GM12878 (cell line): ENCODE data around the gene FRMD5. TPM values are rescaled to one million over a fixed set of nuclear protein-coding genes. Genes with fewer than 3 reads are reported as not detected.

ENCODE experiments used
- ATAC-seq: fragments of 200-7000 bp; cut with Tn5 transposase; 3 replicates; pipeline ENCODE4 v1.9.1; 2020; ENCODE audit warnings: mild to moderate bottlenecking, moderate library complexity
- BruUV-seq: library from RNA; stranded (reverse); fragments of 400-500 nt; replicated peaks from 2 replicates; lab custom pipeline; 2021; lab: Mats Ljungman, UMichigan
- CTCF ChIA-PET: fragments of 300-600 bp; sonication (Branson Sonifier 250); formaldehyde crosslinking; extraction: SDS; loops from one replicate; lab custom pipeline; 2021; ENCODE audit warnings: inconsistent platforms; lab: Yijun Ruan, JAX
- POLR2A ChIA-PET: fragments of 350-600 bp; formaldehyde crosslinking; extraction: SDS; loops from one replicate; lab custom pipeline; 2021; ENCODE audit warnings: inconsistent platforms; lab: Charles Lee
- RAD21 ChIA-PET: fragments of 300-600 bp; sonication (Branson Sonifier 250); formaldehyde crosslinking; loops from one replicate; lab custom pipeline; 2023; ENCODE audit warnings: antibody characterized with exemption; ENCODE audit not compliant: unreplicated experiment; lab: Charles Lee
- SMC1A ChIA-PET: fragments of 300-600 bp; sonication (Branson Sonifier 250); formaldehyde crosslinking; loops from one replicate; lab custom pipeline; 2023; ENCODE audit not compliant: unreplicated experiment, uncharacterized antibody; lab: Charles Lee
- DNase-seq: peaks from one replicate; pipeline ENCODE4 v3.0.0-alpha.2; 2011; ENCODE audit warnings: low read depth, low spot score
- FAIRE-seq: peaks from 3 replicates; lab custom pipeline; 2011; peaks lifted over from hg19 to GRCh38; lab: Jason Lieb, UNC
- H2AFZ ChIP-seq: 2 replicates; pipeline ENCODE4 v1.6.0; 2011; ENCODE audit warnings: low read depth, low read length, control low read depth; ENCODE audit not compliant: control insufficient read depth
- H3K27ac ChIP-seq: 2 replicates; pipeline ENCODE4 v1.5.1; 2011; ENCODE audit warnings: control low read depth; ENCODE audit not compliant: control insufficient read depth, insufficient read depth
- H3K27me3 ChIP-seq, 2 experiments: replicated peaks in 1 of 2; 2 replicates each; pipeline versions ENCODE4 v1.6.0 to v1.6.1; 2011; ENCODE audit warnings: low read length in 1 of 2; ENCODE audit not compliant: control insufficient read depth in 2 of 2, insufficient read depth in 2 of 2
- H3K36me3 ChIP-seq, 2 experiments: 2 replicates each; pipeline ENCODE4 v1.5.1; 2011; ENCODE audit warnings: low read length in 1 of 2; ENCODE audit not compliant: control insufficient read depth in 2 of 2, insufficient read depth in 2 of 2
- H3K4me1 ChIP-seq: 2 replicates; pipeline ENCODE4 v1.6.1; 2011; ENCODE audit warnings: mild to moderate bottlenecking, low read length, moderate library complexity, mixed read lengths; ENCODE audit not compliant: control insufficient read depth, insufficient read depth
- H3K4me2 ChIP-seq: 2 replicates; pipeline ENCODE4 v1.6.0; 2011; ENCODE audit warnings: control low read depth; ENCODE audit not compliant: control insufficient read depth, insufficient read depth
- H3K4me3 ChIP-seq: fragments of 200-600 bp; sonication (generic); 2 replicates; pipeline ENCODE4 v1.5.1; 2016
- H3K79me2 ChIP-seq: 2 replicates; pipeline ENCODE4 v1.6.0; 2011; ENCODE audit warnings: low read length; ENCODE audit not compliant: control insufficient read depth, insufficient read depth
- H3K9ac ChIP-seq: 2 replicates; pipeline ENCODE4 v1.8.0; 2011; ENCODE audit warnings: low read length, control low read depth, mixed read lengths; ENCODE audit not compliant: control insufficient read depth, insufficient read depth
- H3K9me3 ChIP-seq: replicated peaks from 3 replicates; pipeline ENCODE4 v1.5.1; 2011; ENCODE audit warnings: mild to moderate bottlenecking, low read length; ENCODE audit not compliant: control insufficient read depth, insufficient read depth
- H4K20me1 ChIP-seq: 2 replicates; pipeline ENCODE4 v1.6.0; 2011; ENCODE audit not compliant: control insufficient read depth, insufficient read depth
- CHD2 ChIP-seq: IDR thresholded peaks from 2 replicates; pipeline ENCODE4 v1.6.1; 2011; ENCODE audit warnings: low read depth, low read length, improper control_type of control experiment, borderline replicate concordance
- KDM1A ChIP-seq: fragments of 200-600 bp; sonication (generic); IDR thresholded peaks from 2 replicates; pipeline ENCODE4 v1.6.1; 2016; ENCODE audit warnings: borderline replicate concordance
- SPI1 ChIP-seq: IDR thresholded peaks from 2 replicates; pipeline ENCODE4 v1.6.1; 2011; ENCODE audit warnings: low read depth, mild to moderate bottlenecking, low read length, moderate library complexity, borderline replicate concordance; ENCODE audit not compliant: insufficient read depth
- WGBS: methylation state at CpG from one replicate; pipeline ENCODE4 v1.1.6; 2016; ENCODE audit warnings: low lambda C conversion rate; ENCODE audit not compliant: insufficient replicate concordance, insufficient coverage; ENCODE audit errors: missing lambda C conversion rate; 5-methylcytosine and 5-hydroxymethylcytosine counted together
- in situ Hi-C: fragments of 300-500 bp; cut with MboI; formaldehyde crosslinking; loops from 9 replicates; pipeline ENCODE4 v1.14.3; 2018; ENCODE audit warnings: mixed read lengths
- intact Hi-C: fragments of 100-400 bp; cut with micrococcal nuclease; formaldehyde crosslinking; loops from one replicate; pipeline ENCODE4 v1.14.2; 2022; ENCODE audit not compliant: unreplicated experiment
- polyA plus RNA-seq, 11 experiments: library from polyadenylated mRNA; depleted of rRNA in 4 of 11; unstranded in 6 of 11; stranded (reverse) in 5 of 11; fragments of >200 nt; fragmentation: Nextera tagmentation in 4 of 11; fragmentation: Illumina TruSeq in 1 of 11; extraction: Ambion mirVana in 4 of 11; extraction: Trizol in 1 of 11; gene quantifications; 1 replicate in 1 of 11; 2 replicates in 10 of 11; pipeline versions ENCODE4 v1.2.1 to v1.2.3, GENCODE V29; 2011 to 2016; ENCODE audit warnings: inconsistent platforms in 2 of 11, missing spikeins in 2 of 11, low read depth in 1 of 11
- total RNA-seq, 4 experiments: library from RNA; depleted of rRNA in 3 of 4; stranded (reverse); fragments of >200 nt in 3 of 4; fragmentation: Illumina TruSeq in 1 of 4; extraction: Trizol in 1 of 4; gene quantifications; 2 replicates each; pipeline versions ENCODE4 v1.2.1 to v1.2.3, GENCODE V29; 2013 to 2021
- TF ChIP-seq, protein P1 (sequence below): fragments of 450-650 bp; IDR thresholded peaks from 2 replicates; pipeline ENCODE4 v1.6.1; 2014; ENCODE audit warnings: mild to moderate bottlenecking

The FRMD5 gene
- total and polyA plus RNA-seq, 10 of the 15 experiments (the other 5 are each of a cell fraction or from before 2014, with no cell fraction given): 0.26 to 6.4 (median 0.68) TPM; not detected in 1

DNA sequence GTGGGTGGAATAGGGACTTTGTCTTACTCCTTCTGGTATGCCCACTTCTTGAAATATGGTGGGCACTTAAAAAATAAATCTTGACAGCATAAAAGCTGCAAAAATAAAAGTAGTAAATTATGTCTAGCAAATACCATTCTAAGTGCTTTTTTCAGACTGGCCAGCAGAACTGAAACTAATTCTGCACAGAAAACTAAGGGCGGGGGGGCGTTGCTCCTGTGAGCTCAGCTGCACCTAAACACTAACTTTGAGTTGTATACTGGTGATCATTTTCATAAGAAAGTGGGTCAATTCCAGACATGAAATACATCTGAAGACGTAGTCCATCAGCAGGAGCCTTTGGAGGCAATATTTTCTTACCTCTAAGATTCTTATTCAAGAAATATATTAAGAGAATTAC, 253.5 kb downstream of the FRMD5 start:
- FAIRE-seq (peak; percentile 23), DNase-seq (no peak), ATAC-seq (peak; percentile 93)
- Histone ChIP-seq H3K4me2 (peak overlapping the region; percentile 55), H2AFZ (no peak overlapping the region; the same call in 1 of the 2 replicates), H3K4me1 (peaks cover 24% of the 10 kb centered on the region), H3K9ac (no peak overlapping the region), H3K27me3 (no peaks in the 10 kb centered on the region), H3K9me3 (no peaks in the 10 kb centered on the region; the same call in 2 of the 3 replicates), H4K20me1 (no peaks in the 10 kb centered on the region), H3K36me3 (no peaks in the 10 kb centered on the region), H3K79me2 (no peaks in the 10 kb centered on the region), H3K27ac (peak overlapping the region; percentile 27; the same call in 1 of the 2 replicates), H3K4me3 (no peak overlapping the region)
- ChIA-PET CTCF (interaction anchor here (0.6 to 2.2 kb wide), 6 partner anchors 12 to 377 kb away, joined by 3 to 20 read pairs (median 4); no protein-coding TSS in a partner anchor), RAD21 (interaction anchor here (1.5 kb wide), 1 partner anchor 37 kb away, joined by 5 read pairs; no protein-coding TSS in a partner anchor), SMC1A (interaction anchor here (0.6 to 1.6 kb wide), 9 partner anchors 11 to 1673 kb away, joined by 3 to 7 read pairs (median 3); no protein-coding TSS in a partner anchor), POLR2A (interaction anchor here (0.6 kb wide), 3 partner anchors 11 to 358 kb away, joined by 3 to 7 read pairs (median 4); no protein-coding TSS in a partner anchor)
- in situ Hi-C loops (no loop called here), intact Hi-C loops (no loop called here)
- no peak for TF ChIP-seq KDM1A
- TF ChIP-seq, protein P1, sequence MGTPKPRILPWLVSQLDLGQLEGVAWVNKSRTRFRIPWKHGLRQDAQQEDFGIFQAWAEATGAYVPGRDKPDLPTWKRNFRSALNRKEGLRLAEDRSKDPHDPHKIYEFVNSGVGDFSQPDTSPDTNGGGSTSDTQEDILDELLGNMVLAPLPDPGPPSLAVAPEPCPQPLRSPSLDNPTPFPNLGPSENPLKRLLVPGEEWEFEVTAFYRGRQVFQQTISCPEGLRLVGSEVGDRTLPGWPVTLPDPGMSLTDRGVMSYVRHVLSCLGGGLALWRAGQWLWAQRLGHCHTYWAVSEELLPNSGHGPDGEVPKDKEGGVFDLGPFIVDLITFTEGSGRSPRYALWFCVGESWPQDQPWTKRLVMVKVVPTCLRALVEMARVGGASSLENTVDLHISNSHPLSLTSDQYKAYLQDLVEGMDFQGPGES: no peak
- TF ChIP-seq CHD2: no peak
- peak; percentile 69 for TF ChIP-seq SPI1
- no TSS peak for BruUV-seq
- 1% methylated on average over 3 of the region's 3 CpGs for WGBS
